Stomach (tissue), 9 donors: ENCODE data around the gene PSMB7. TPM values are rescaled to one million over a fixed set of nuclear protein-coding genes. Genes with fewer than 3 reads are reported as not detected.

Source experiments
- DNase-seq, 2 donors: peaks; one replicate each; pipeline versions ENCODE4 v3.0.0 to v3.0.0-alpha.2; 2013 to 2019
- H3K27ac ChIP-seq, 5 donors: fragments of 200-600 bp in 4 of 5; sonication (generic) in 4 of 5; one replicate each; pipeline ENCODE4 v1.5.1; 2013 to 2019; ENCODE audit warnings: mild to moderate bottlenecking in 1 of 5, moderate library complexity in 1 of 5
- H3K27me3 ChIP-seq, 3 donors: fragments of 200-600 bp; sonication (generic); one replicate each; pipeline ENCODE4 v1.5.1; 2017 to 2019; ENCODE audit warnings: mixed run types in 1 of 3
- H3K36me3 ChIP-seq, 4 donors: fragments of 200-600 bp; sonication (generic); 1 replicate in 3 of 4; 2 replicates in 1 of 4; pipeline ENCODE4 v1.5.1; 2016 to 2019
- H3K4me1 ChIP-seq, 4 donors: fragments of 200-600 bp; sonication (generic); one replicate each; pipeline ENCODE4 v1.5.1; 2016 to 2019
- H3K4me3 ChIP-seq, 4 donors: fragments of 200-600 bp; sonication (generic) in 3 of 4; one replicate each; pipeline ENCODE4 v1.5.1; 2016 to 2019; ENCODE audit warnings: mild to moderate bottlenecking in 1 of 4
- H3K9me3 ChIP-seq, 4 donors: fragments of 200-600 bp; sonication (generic); one replicate each; pipeline ENCODE4 v1.5.1; 2016 to 2019
- CTCF ChIP-seq, 7 experiments: fragments of 450-650 bp in 4 of 7; fragments of 200-600 bp in 3 of 7; sonication (generic) in 3 of 7; IDR thresholded peaks; one replicate each; pipeline ENCODE4 v1.5.1; 2016 to 2019; ENCODE audit warnings: antibody characterized with exemption in 7 of 7, control low read depth in 2 of 7, mild to moderate bottlenecking in 1 of 7
- EP300 ChIP-seq: sonication (generic); formaldehyde crosslinking; IDR thresholded peaks from one replicate; pipeline ENCODE4 v1.6.1; 2017; ENCODE audit warnings: antibody characterized with exemption
- POLR2A ChIP-seq, 4 donors: fragments of 450-650 bp; IDR thresholded peaks; one replicate each; pipeline ENCODE4 v1.6.1; 2016; ENCODE audit warnings: antibody characterized with exemption in 4 of 4, control low read depth in 2 of 4, mild to moderate bottlenecking in 1 of 4, moderate library complexity in 1 of 4
- POLR2AphosphoS5 ChIP-seq, 3 donors: sonication (generic); formaldehyde crosslinking; IDR thresholded peaks; one replicate each; pipeline ENCODE4 v1.6.1; 2016; ENCODE audit warnings: antibody characterized with exemption in 3 of 3
- WGBS, 5 donors: extraction: QIAGEN DNeasy Blood & Tissue Kit in 3 of 5; methylation state at CpG; one replicate each; pipeline versions ENCODE4 v1.1.5 to v1.1.7; 2013 to 2018; 5-methylcytosine and 5-hydroxymethylcytosine counted together
- intact Hi-C: fragments of 100-400 bp; cut with DNase I; formaldehyde crosslinking; loops from one replicate; pipeline ENCODE4 v1.15.1; 2023; ENCODE audit warnings: low total_unique reads
- polyA plus RNA-seq, 3 donors: library from polyadenylated mRNA; stranded (reverse); fragments of 200-250 nt; gene quantifications; one replicate each; pipeline ENCODE4 v1.2.3, GENCODE V29; 2013
- total RNA-seq, 5 donors: library from RNA; depleted of rRNA; stranded (reverse); fragments of >200 nt; gene quantifications; one replicate each; pipeline versions ENCODE4 v1.1.0 to v1.2.3, GENCODE V29; 2014 to 2016
- donor health status: healthy with polysubstance abuse.
- donor health status: Bipolar disorder and iron deficiency.
- donor health status: healthy.

The PSMB7 gene
- total and polyA plus RNA-seq, 8 donors, result 4.9 to 213 (median 118) TPM

- 89 to 93% (median 91%) methylated on average over 8 of the region's 8 CpGs for WGBS, 5 donors
- no peak for TF ChIP-seq CTCF (IDR thresholded peaks at IDR 0.05)
- TF ChIP-seq EP300, result no peak
- no peak for TF ChIP-seq POLR2AphosphoS5 (IDR thresholded peaks at IDR 0.05)
- TF ChIP-seq POLR2A (IDR thresholded peaks at IDR 0.05), result no peak
- intact Hi-C loops, result no loop called here
Observed at GRCh38 chr9:124304285-124304684, 111.0 kb downstream of the PSMB7 start.

GRCh38 chr9:124303762-124304161 is 111.5 kb downstream of the PSMB7 start:
- no peak overlapping the region for H3K27ac ChIP-seq
- TF ChIP-seq CTCF (IDR thresholded peaks at IDR 0.05), result no peak
- no peak for TF ChIP-seq POLR2A (IDR thresholded peaks at IDR 0.05)
- no peak for TF ChIP-seq POLR2AphosphoS5 (IDR thresholded peaks at IDR 0.05)
- 86 to 92% (median 89%) methylated on average over 14 of the region's 14 CpGs for WGBS, 5 donors
- H3K4me3 ChIP-seq, result no peak overlapping the region
- no peak for DNase-seq
- H3K36me3 ChIP-seq, result peaks cover 19 to 58% (median 46%) of the 10 kb centered on the region in 4 donors
- intact Hi-C loops, result no loop called here
- H3K27me3 ChIP-seq, result no peaks in the 10 kb centered on the region
- H3K9me3 ChIP-seq, result no peaks in the 10 kb centered on the region
- peaks cover 0 to 40% (median 7%) of the 10 kb centered on the region in 4 donors for H3K4me1 ChIP-seq

More at GRCh38 chr9:124304285-124304684, 111.0 kb downstream of the PSMB7 start:
- Histone ChIP-seq H3K4me1 (peaks cover 0 to 37% (median 3%) of the 10 kb centered on the region in 4 donors), H3K9me3 (no peaks in the 10 kb centered on the region), H3K27ac (no peak overlapping the region), H3K27me3 (no peaks in the 10 kb centered on the region), H3K36me3 (peaks cover 19 to 63% (median 49%) of the 10 kb centered on the region in 4 donors), H3K4me3 (no peak overlapping the region)
- DNase-seq, result no peak

Other genes with a start within 250 kb of the PSMB7 start
- 10 to 100 TPM; 24.5 to 76.8 (median 35.6) TPM for gene NEK6, start 157.5 kb downstream of the PSMB7 start, total RNA-seq
- 10 to 100 TPM in 2 of 3 donors, 1 to 10 TPM in 1; 6.0 to 18.9 (median 18.3) TPM for gene NEK6, start 157.5 kb downstream of the PSMB7 start, polyA plus RNA-seq
- not detected for gene ADGRD2, start 35.0 kb upstream of the PSMB7 start, total RNA-seq
- not detected for gene ADGRD2, start 35.0 kb upstream of the PSMB7 start, polyA plus RNA-seq
- not detected for gene NR5A1, start 92.0 kb upstream of the PSMB7 start, total RNA-seq
- 1 to 10 TPM in 1 of 3 donors, under 1 TPM in 1, not detected in 1; 0.03 to 2.4 TPM for gene NR5A1, start 92.0 kb upstream of the PSMB7 start, polyA plus RNA-seq